A673 (cell line): Measurements from ENCODE around the gene PDE9A. TPM values are rescaled to one million over a fixed set of nuclear protein-coding genes. Genes with fewer than 3 reads are reported as not detected.

ENCODE experiments used
- BruUV-seq: library from RNA; stranded (reverse); fragments of 400-500 nt; replicated peaks from 2 replicates; lab custom pipeline; 2021; lab: Mats Ljungman, UMichigan
- CTCF ChIA-PET: fragments of 300-600 bp; sonication (Branson Sonifier 250); formaldehyde crosslinking; loops from one replicate; lab custom pipeline; 2022; ENCODE audit warnings: antibody characterized with exemption; lab: Charles Lee
- POLR2A ChIA-PET: fragments of 300-600 bp; sonication (Branson Sonifier 250); formaldehyde crosslinking; loops from one replicate; lab custom pipeline; 2022; ENCODE audit warnings: antibody characterized with exemption; ENCODE audit not compliant: low non-redundant PET; lab: Charles Lee
- DNase-seq: peaks from one replicate; pipeline ENCODE4 v3.0.0-alpha.2; 2015; ENCODE audit warnings: low spot score
- H3K27ac ChIP-seq: fragments of 200-600 bp; sonication (generic); 2 replicates; pipeline ENCODE4 v1.5.1; 2016; ENCODE audit warnings: mixed run types, low read depth, mild to moderate bottlenecking, mixed read lengths, antibody characterized with exemption, low read length; ENCODE audit not compliant: poor library complexity, severe bottlenecking
- H3K27me3 ChIP-seq: fragments of 200-600 bp; sonication (generic); replicated peaks from 2 replicates; pipeline ENCODE4 v1.6.1; 2017; ENCODE audit warnings: mixed run types, low read depth, mild to moderate bottlenecking, mixed read lengths, antibody characterized with exemption, low read length; ENCODE audit not compliant: insufficient read depth, poor library complexity
- H3K36me3 ChIP-seq: fragments of 200-600 bp; sonication (generic); 2 replicates; pipeline ENCODE4 v1.6.1; 2016; ENCODE audit warnings: mixed run types, mild to moderate bottlenecking, mixed read lengths, antibody characterized with exemption, low read length; ENCODE audit not compliant: insufficient read depth, poor library complexity, severe bottlenecking
- H3K4me1 ChIP-seq: fragments of 200-600 bp; sonication (generic); 2 replicates; pipeline ENCODE4 v1.6.1; 2017; ENCODE audit warnings: mixed run types, mild to moderate bottlenecking, mixed read lengths, antibody characterized with exemption, low read length; ENCODE audit not compliant: insufficient read depth, poor library complexity, severe bottlenecking
- H3K4me3 ChIP-seq: fragments of 200-600 bp; sonication (generic); 2 replicates; pipeline ENCODE4 v1.5.1; 2016; ENCODE audit warnings: low read depth, mixed run types, mild to moderate bottlenecking, mixed read lengths, low read length; ENCODE audit not compliant: poor library complexity, severe bottlenecking
- H3K9me3 ChIP-seq: fragments of 200-600 bp; sonication (generic); 2 replicates; pipeline ENCODE4 v1.6.1; 2016; ENCODE audit warnings: mixed run types, low read depth, mild to moderate bottlenecking, mixed read lengths, antibody characterized with exemption, low read length; ENCODE audit not compliant: poor library complexity, severe bottlenecking
- EZH2 ChIP-seq: fragments of 200-600 bp; sonication (generic); IDR thresholded peaks from 2 replicates; pipeline ENCODE4 v1.6.1; 2017; ENCODE audit warnings: borderline replicate concordance, low read depth, mild to moderate bottlenecking, mixed read lengths, antibody characterized with exemption, low read length; ENCODE audit not compliant: poor library complexity, severe bottlenecking
- intact Hi-C: fragments of 100-400 bp; cut with micrococcal nuclease; formaldehyde crosslinking; loops from one replicate; pipeline ENCODE4 v1.10.0; 2022; ENCODE audit not compliant: unreplicated experiment
- total RNA-seq: library from RNA; stranded (reverse); gene quantifications from 2 replicates; pipeline ENCODE4 v1.2.3, GENCODE V29; 2021
- TF ChIP-seq, protein P1 (sequence below): fragments of 300-800, 200-600 bp; sonication (generic); conservative IDR thresholded peaks from 2 replicates; pipeline ENCODE4 v1.5.1; 2017; ENCODE audit warnings: low read depth, mild to moderate bottlenecking, antibody characterized with exemption, low read length, moderate library complexity, mixed read lengths

Gene PDE9A
- total RNA-seq, 1 experiment from 2014 or later, result 14.3 TPM

DNA sequence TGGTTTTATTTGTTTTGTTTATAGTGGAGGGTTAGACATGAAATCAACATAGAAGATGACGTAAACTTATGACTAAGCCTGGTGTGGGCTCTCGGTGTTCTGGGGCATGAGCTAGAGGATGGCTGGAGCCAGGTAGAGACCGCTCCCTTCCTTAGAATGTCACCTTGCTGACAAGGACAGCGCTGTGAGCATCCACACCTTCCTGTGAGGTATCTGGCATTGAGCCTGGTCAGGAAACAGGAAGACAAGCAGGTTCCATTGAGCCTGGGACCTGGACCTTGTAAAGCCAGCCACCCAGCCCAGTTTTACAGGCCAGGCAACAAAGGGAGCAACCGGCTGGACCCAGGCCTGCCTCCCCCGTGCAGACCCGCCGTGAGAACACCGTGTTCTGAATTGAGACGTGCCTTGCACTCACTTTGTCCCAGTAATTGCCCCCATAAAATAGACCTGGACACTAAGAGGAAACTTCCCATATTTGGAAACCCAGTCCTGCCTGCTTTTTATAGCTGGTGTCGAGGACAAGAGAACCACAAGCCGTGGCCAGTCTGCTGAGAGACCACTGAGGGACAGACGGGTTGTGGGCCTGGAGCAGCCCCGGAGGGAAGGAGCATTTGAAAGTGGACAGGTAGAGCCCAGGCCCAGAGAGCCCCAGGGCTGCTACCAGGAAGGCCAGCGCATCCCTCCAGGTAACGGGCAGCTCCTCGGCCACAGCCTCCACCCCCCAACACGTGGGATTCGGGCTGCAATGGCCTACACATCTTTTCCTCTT, 78.0 kb downstream of the PDE9A start:
- DNase-seq, result no peak
- no peaks in the 10 kb centered on the region for H3K9me3 ChIP-seq
- no peaks in the 10 kb centered on the region for H3K4me1 ChIP-seq
- intact Hi-C loops, result no loop called here
- H3K36me3 ChIP-seq, result no peaks in the 10 kb centered on the region
- H3K4me3 ChIP-seq, result no peak overlapping the region
- no peak for TF ChIP-seq EZH2
- TF ChIP-seq, protein P1, sequence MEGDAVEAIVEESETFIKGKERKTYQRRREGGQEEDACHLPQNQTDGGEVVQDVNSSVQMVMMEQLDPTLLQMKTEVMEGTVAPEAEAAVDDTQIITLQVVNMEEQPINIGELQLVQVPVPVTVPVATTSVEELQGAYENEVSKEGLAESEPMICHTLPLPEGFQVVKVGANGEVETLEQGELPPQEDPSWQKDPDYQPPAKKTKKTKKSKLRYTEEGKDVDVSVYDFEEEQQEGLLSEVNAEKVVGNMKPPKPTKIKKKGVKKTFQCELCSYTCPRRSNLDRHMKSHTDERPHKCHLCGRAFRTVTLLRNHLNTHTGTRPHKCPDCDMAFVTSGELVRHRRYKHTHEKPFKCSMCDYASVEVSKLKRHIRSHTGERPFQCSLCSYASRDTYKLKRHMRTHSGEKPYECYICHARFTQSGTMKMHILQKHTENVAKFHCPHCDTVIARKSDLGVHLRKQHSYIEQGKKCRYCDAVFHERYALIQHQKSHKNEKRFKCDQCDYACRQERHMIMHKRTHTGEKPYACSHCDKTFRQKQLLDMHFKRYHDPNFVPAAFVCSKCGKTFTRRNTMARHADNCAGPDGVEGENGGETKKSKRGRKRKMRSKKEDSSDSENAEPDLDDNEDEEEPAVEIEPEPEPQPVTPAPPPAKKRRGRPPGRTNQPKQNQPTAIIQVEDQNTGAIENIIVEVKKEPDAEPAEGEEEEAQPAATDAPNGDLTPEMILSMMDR, result no peak
- BruUV-seq, result no TSS peak
- no peak overlapping the region for H3K27ac ChIP-seq
- POLR2A ChIA-PET, result no interaction called here
- no peaks in the 10 kb centered on the region for H3K27me3 ChIP-seq
- CTCF ChIA-PET, result no interaction called here

DNA sequence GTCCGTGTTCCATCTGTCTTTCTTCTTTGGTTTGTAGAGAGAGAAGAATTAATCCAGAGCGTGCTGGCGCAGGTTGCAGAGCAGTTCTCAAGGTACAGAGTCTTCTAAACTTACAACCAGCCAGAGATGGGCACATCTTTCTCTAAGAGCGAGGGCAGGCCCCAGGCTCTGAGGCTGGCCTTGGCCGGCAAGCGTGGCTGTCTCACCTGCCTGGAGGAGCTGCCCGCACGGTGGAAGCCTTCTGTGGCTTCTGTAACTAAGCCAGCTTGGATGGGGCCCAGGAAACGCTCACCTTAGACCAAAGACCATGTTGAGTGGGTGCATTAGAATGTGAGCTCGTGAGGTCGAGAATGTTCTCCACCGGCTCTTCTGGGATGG, 78.6 kb downstream of the PDE9A start:
- no peaks in the 10 kb centered on the region for H3K27me3 ChIP-seq
- intact Hi-C loops, result no loop called here
- H3K9me3 ChIP-seq, result no peaks in the 10 kb centered on the region
- BruUV-seq, result no TSS peak
- no peak for TF ChIP-seq EZH2
- TF ChIP-seq, protein P1, result no peak
- POLR2A ChIA-PET, result no interaction called here
- no peaks in the 10 kb centered on the region for H3K4me1 ChIP-seq
- DNase-seq, result no peak
- no peak overlapping the region for H3K27ac ChIP-seq
- CTCF ChIA-PET, result no interaction called here
- no peaks in the 10 kb centered on the region for H3K36me3 ChIP-seq
- no peak overlapping the region for H3K4me3 ChIP-seq

DNA sequence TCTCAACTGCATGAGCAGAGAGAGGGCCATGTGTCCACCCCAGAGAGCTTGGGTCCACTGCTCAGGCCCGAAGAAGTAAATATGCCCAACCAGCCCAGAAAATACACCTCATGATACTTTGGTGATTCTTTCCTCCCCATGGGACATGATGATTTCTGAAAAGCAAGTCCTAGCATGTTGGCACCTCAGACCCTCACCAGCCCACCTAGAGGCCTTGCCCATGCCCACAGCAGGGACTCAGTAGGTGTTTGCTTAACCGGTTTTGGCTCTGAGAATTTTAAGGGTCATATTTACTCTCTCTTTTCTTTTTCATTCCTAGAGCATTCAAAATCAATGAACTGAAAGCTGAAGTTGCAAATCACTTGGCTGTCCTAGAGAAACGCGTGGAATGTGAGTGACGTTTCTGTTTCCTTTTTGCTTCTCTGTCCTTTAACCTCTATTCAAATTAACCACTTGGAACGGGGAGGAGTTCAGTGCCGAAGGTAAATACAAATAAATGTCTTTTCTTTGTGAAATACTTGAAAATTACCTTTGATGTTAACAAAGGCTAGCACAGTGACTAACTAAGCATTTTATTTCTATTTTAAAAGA, 79.7 kb downstream of the PDE9A start:
- POLR2A ChIA-PET, result no interaction called here
- BruUV-seq, result no TSS peak
- CTCF ChIA-PET, result no interaction called here
- Histone ChIP-seq H3K36me3 (no peaks in the 10 kb centered on the region), H3K4me3 (no peak overlapping the region), H3K9me3 (no peaks in the 10 kb centered on the region), H3K27ac (no peak overlapping the region), H3K4me1 (no peaks in the 10 kb centered on the region), H3K27me3 (no peaks in the 10 kb centered on the region)
- intact Hi-C loops, result no loop called here
- no peak for DNase-seq
- no peak for TF ChIP-seq EZH2
- TF ChIP-seq, protein P1, result no peak
